T-helper 17 cell (primary cell): ENCODE results near the gene ZNF423. TPM values are rescaled to one million over a fixed set of nuclear protein-coding genes. Genes with fewer than 3 reads are reported as not detected.

Experiments
- ATAC-seq: fragments of 150-1000 bp; cut with Tn5 transposase; 2 replicates; pipeline ENCODE4 v1.10.0; 2021; ENCODE audit warnings: mild to moderate bottlenecking, moderate library complexity
- DNase-seq, 3 donors: peaks; one replicate each; pipeline versions ENCODE4 v3.0.0 to v3.0.0-alpha.2; 2020 to 2021
- H3K9me3 ChIP-seq: one replicate; pipeline ENCODE4 v1.7.0; 2013; ENCODE audit warnings: low read length, mild to moderate bottlenecking; ENCODE audit not compliant: control insufficient read depth, poor library complexity, severe bottlenecking
- H3K27ac Mint-ChIP-seq: one replicate; pipeline ENCODE4 v1.8.0; 2022; ENCODE audit warnings: mild to moderate bottlenecking, moderate library complexity, mixed read lengths
- H3K27me3 Mint-ChIP-seq: one replicate; pipeline ENCODE4 v1.8.0; 2022; ENCODE audit warnings: mixed read lengths
- H3K36me3 Mint-ChIP-seq: one replicate; pipeline ENCODE4 v1.8.0; 2022; ENCODE audit warnings: low read depth, mixed read lengths
- H3K4me1 Mint-ChIP-seq: one replicate; pipeline ENCODE4 v1.8.0; 2022; ENCODE audit warnings: mild to moderate bottlenecking, mixed read lengths
- H3K4me3 Mint-ChIP-seq: one replicate; pipeline ENCODE4 v1.8.0; 2022; ENCODE audit warnings: mild to moderate bottlenecking, moderate library complexity, mixed read lengths
- total RNA-seq, 4 donors: library from RNA in 2 of 4; stranded (reverse) in 2 of 4; gene quantifications; one replicate each; pipeline ENCODE4 v1.2.3 and lab custom pipeline; 2022 to 2026

The ZNF423 gene
- total RNA-seq, 2 donors from 2014 or later: not detected

DNA sequence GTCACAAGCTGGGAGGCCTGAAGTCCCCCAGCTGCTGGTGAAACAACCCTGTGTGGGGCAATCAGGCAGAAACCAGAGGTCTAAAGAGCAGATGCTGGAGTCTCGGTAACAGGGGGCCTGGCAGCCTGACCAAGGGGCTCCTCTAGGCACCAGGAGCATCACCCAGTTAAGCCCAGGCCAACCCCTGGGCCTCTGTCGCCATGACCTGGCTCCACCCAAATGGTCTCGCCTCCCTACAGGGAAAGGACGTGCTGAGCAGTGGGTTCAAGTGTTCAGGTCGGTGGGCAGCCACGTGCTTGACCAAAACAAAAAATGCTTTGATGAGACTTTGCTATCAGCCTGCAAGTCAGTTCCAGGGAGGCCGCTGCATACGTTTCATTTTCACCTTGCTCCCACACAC, 240.3 kb downstream of the ZNF423 start:
- Mint-ChIP-seq H3K4me3 (no peak overlapping the region), H3K4me1 (no peaks in the 10 kb centered on the region)
- DNase-seq: no peak

DNA sequence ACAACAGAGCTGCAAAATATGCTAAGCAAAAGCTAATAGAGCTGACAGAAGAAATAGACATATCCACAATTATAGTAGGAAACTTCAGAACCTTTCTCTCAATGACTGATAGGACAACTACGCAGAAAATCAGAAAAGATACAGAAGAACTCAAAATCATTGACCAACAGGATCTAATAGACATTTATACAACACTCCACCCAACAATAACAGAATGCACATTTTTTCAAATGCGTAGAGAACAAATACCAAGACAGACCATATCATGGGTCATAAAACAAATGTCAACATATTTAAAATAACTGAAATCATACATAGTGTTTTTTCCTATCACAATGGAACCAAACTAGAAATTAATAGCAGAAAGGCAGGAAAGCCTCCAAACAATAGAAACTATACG, 244.9 kb downstream of the ZNF423 start:
- ATAC-seq: no peak
- DNase-seq: no peak
- no peaks in the 10 kb centered on the region for H3K9me3 ChIP-seq
- H3K4me1 Mint-ChIP-seq: no peaks in the 10 kb centered on the region
- H3K36me3 Mint-ChIP-seq: no peaks in the 10 kb centered on the region
- no peak overlapping the region for H3K4me3 Mint-ChIP-seq
- H3K27me3 Mint-ChIP-seq: peaks cover 29% of the 10 kb centered on the region
- H3K27ac Mint-ChIP-seq: no peak overlapping the region

More for the DNA sequence above, 240.3 kb downstream of the ZNF423 start:
- no peak for ATAC-seq
- no peaks in the 10 kb centered on the region for H3K27me3 Mint-ChIP-seq
- no peaks in the 10 kb centered on the region for H3K36me3 Mint-ChIP-seq
- no peaks in the 10 kb centered on the region for H3K9me3 ChIP-seq
- H3K27ac Mint-ChIP-seq: no peak overlapping the region

GRCh38 chr16:49608779-49609178, 247.1 kb downstream of the ZNF423 start:
- Mint-ChIP-seq H3K4me3 (no peak overlapping the region), H3K36me3 (no peaks in the 10 kb centered on the region), H3K27me3 (peaks cover 50% of the 10 kb centered on the region), H3K27ac (no peak overlapping the region), H3K4me1 (no peaks in the 10 kb centered on the region)
- DNase-seq: no peak
- ATAC-seq: no peak
- no peaks in the 10 kb centered on the region for H3K9me3 ChIP-seq

GRCh38 chr16:49608098-49608497, 247.8 kb downstream of the ZNF423 start:
- Mint-ChIP-seq H3K27ac (no peak overlapping the region), H3K4me3 (no peak overlapping the region), H3K36me3 (no peaks in the 10 kb centered on the region), H3K4me1 (no peaks in the 10 kb centered on the region), H3K27me3 (peaks cover 55% of the 10 kb centered on the region)
- no peak for DNase-seq
- no peaks in the 10 kb centered on the region for H3K9me3 ChIP-seq
- no peak for ATAC-seq

DNA sequence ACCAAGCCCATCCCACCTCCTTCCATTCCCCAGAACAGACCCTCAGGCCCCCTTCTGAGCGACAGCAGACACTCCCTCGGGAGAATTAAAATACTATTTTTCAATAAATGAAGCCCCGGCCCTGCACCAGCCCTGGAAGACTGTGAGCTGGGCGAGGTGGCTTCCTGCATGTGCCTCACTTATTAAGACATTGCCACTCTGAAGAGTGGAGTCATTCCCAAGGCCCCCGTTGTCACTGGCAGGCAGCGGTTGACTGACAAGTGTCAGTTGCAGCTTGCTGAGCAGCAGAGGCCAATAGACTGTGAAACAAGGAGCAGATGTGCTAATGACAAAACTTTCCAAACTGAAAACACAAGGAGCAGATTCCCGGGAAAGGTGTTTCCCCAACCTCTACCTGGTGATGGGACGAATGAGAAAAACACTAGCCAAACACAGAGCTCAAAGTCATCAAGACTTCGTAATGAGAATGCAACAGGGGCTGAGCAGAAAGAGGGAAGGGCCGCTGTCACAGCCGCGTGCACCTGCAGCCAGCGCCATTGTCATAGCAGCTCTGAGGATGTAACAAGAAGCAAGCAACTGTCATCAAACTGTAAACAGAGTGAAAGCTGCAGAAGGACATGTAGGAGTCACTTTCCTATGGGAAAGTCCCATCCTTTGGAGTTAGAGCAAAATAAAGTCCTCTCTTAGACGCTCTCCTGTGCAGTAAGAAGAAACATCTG, 250.2 kb downstream of the ZNF423 start:
- ATAC-seq (no peak), DNase-seq (no peak)
- no peaks in the 10 kb centered on the region for H3K4me1 Mint-ChIP-seq
- no peak overlapping the region for H3K27ac Mint-ChIP-seq
- H3K9me3 ChIP-seq: no peaks in the 10 kb centered on the region
- no peak overlapping the region for H3K4me3 Mint-ChIP-seq
- peaks cover 60% of the 10 kb centered on the region for H3K27me3 Mint-ChIP-seq
- H3K36me3 Mint-ChIP-seq: no peaks in the 10 kb centered on the region

GRCh38 chr16:49604602-49605001, 251.3 kb downstream of the ZNF423 start:
- H3K27ac Mint-ChIP-seq: no peak overlapping the region
- no peaks in the 10 kb centered on the region for H3K36me3 Mint-ChIP-seq
- ATAC-seq (no peak), DNase-seq (no peak)
- no peak overlapping the region for H3K4me3 Mint-ChIP-seq
- H3K27me3 Mint-ChIP-seq: peaks cover 62% of the 10 kb centered on the region
- no peaks in the 10 kb centered on the region for H3K9me3 ChIP-seq
- H3K4me1 Mint-ChIP-seq: no peaks in the 10 kb centered on the region

DNA sequence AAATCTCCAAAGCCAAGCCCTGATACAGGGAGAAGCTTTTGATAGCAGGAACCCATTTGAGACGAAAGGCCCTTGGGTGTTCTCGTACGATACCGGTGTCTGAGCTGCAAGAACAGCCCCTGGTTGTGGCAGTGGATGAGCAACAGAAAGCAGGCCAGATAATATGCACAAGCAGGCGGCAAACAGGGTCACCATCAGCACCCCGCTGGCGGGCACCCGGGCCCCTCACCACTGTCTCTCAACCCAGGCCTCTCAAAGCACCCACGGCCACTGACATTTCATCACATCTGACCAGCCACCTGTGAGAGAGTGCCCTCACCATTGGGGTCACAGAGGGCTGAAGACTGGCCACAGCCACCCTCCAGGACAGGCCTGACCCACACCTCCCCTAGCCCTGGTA, 252.0 kb downstream of the ZNF423 start:
- ATAC-seq: no peak

GRCh38 chr16:49602976-49603310, 253.0 kb downstream of the ZNF423 start:
- no peaks in the 10 kb centered on the region for H3K9me3 ChIP-seq
- DNase-seq (no peak), ATAC-seq (no peak)
- peaks cover 59% of the 10 kb centered on the region for H3K27me3 Mint-ChIP-seq
- no peaks in the 10 kb centered on the region for H3K36me3 Mint-ChIP-seq
- no peak overlapping the region for H3K27ac Mint-ChIP-seq
- H3K4me1 Mint-ChIP-seq: peaks cover 2% of the 10 kb centered on the region
- H3K4me3 Mint-ChIP-seq: no peak overlapping the region

More for the DNA sequence above, 252.0 kb downstream of the ZNF423 start:
- no peaks in the 10 kb centered on the region for H3K36me3 Mint-ChIP-seq
- H3K9me3 ChIP-seq: no peaks in the 10 kb centered on the region
- peaks cover 65% of the 10 kb centered on the region for H3K27me3 Mint-ChIP-seq
- H3K4me3 Mint-ChIP-seq: no peak overlapping the region
- H3K27ac Mint-ChIP-seq: no peak overlapping the region
- peaks cover 2% of the 10 kb centered on the region for H3K4me1 Mint-ChIP-seq
- DNase-seq: no peak

GRCh38 chr16:49602201-49602975, 253.5 kb downstream of the ZNF423 start:
- H3K9me3 ChIP-seq: no peaks in the 10 kb centered on the region
- no peak for ATAC-seq
- no peak overlapping the region for H3K27ac Mint-ChIP-seq
- H3K27me3 Mint-ChIP-seq: peaks cover 59% of the 10 kb centered on the region
- no peak for DNase-seq
- H3K4me3 Mint-ChIP-seq: no peak overlapping the region
- H3K4me1 Mint-ChIP-seq: peaks cover 2% of the 10 kb centered on the region
- no peaks in the 10 kb centered on the region for H3K36me3 Mint-ChIP-seq

GRCh38 chr16:49601576-49601975, 254.3 kb downstream of the ZNF423 start:
- H3K36me3 Mint-ChIP-seq: no peaks in the 10 kb centered on the region
- H3K4me3 Mint-ChIP-seq: no peak overlapping the region
- DNase-seq: no peak
- no peaks in the 10 kb centered on the region for H3K9me3 ChIP-seq
- no peak overlapping the region for H3K27ac Mint-ChIP-seq
- peaks cover 52% of the 10 kb centered on the region for H3K27me3 Mint-ChIP-seq
- ATAC-seq: no peak
- H3K4me1 Mint-ChIP-seq: peaks cover 2% of the 10 kb centered on the region

DNA sequence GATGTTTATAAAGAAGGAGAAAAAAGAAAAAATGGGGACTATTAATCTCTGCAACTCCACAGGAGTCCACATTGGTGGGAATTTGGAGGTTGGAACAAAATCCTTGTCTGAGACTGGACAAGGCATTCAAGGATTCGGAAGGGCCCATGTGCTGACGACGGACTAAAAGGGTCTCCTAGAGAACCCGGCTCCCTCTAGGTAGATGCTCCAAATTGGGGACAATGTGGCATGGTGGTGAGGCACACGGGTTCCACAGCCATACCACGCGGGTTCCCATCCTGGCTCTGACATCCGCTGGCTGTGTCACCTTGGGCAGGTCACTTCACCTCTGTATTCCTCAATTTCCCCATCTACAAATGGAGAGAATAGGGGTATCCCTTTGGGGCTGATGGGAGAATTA, 254.9 kb downstream of the ZNF423 start:
- Mint-ChIP-seq H3K36me3 (no peaks in the 10 kb centered on the region), H3K27me3 (peaks cover 52% of the 10 kb centered on the region), H3K4me1 (peaks cover 4% of the 10 kb centered on the region), H3K27ac (no peak overlapping the region), H3K4me3 (no peak overlapping the region)
- H3K9me3 ChIP-seq: no peaks in the 10 kb centered on the region
- ATAC-seq: no peak
- DNase-seq: no peak

GRCh38 chr16:49600536-49600935, 255.4 kb downstream of the ZNF423 start:
- ATAC-seq (no peak), DNase-seq (no peak)
- no peak overlapping the region for H3K27ac Mint-ChIP-seq
- no peaks in the 10 kb centered on the region for H3K36me3 Mint-ChIP-seq
- H3K27me3 Mint-ChIP-seq: peaks cover 49% of the 10 kb centered on the region
- no peak overlapping the region for H3K4me3 Mint-ChIP-seq
- H3K4me1 Mint-ChIP-seq: peaks cover 5% of the 10 kb centered on the region
- no peaks in the 10 kb centered on the region for H3K9me3 ChIP-seq

DNA sequence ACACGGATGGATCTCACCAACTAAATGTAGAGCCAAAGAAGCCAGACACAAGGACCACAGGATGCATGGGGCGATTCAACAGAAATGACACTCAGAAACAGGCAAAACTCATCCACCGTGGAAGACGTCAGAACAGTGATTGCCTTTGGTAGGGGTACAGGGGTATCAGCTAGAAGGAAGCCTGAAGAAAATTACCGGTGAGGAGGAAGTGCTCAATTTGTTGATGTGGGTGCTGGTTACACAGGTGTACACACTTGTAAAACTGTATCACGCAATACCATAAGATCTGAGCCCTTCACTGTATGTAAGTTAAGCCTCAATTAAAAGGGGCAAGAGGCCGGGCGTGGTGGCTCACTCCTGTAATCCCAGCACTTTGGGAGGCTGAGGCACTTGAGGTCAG, 256.2 kb downstream of the ZNF423 start:
- Mint-ChIP-seq H3K4me1 (peaks cover 5% of the 10 kb centered on the region), H3K4me3 (no peak overlapping the region), H3K27ac (no peak overlapping the region), H3K27me3 (peaks cover 49% of the 10 kb centered on the region), H3K36me3 (no peaks in the 10 kb centered on the region)
- H3K9me3 ChIP-seq: no peaks in the 10 kb centered on the region
- DNase-seq: no peak
- ATAC-seq: no peak

GRCh38 chr16:49599281-49599680, 256.6 kb downstream of the ZNF423 start:
- Mint-ChIP-seq H3K27ac (no peak overlapping the region), H3K4me1 (peaks cover 5% of the 10 kb centered on the region), H3K36me3 (no peaks in the 10 kb centered on the region), H3K27me3 (peaks cover 49% of the 10 kb centered on the region), H3K4me3 (no peak overlapping the region)
- H3K9me3 ChIP-seq: no peaks in the 10 kb centered on the region
- DNase-seq (no peak), ATAC-seq (no peak)
